Measurements from ENCODE around the gene MAMLD1. TPM values are rescaled to one million over a fixed set of nuclear protein-coding genes. Genes with fewer than 3 reads are reported as not detected.

The MAMLD1 gene
- total RNA-seq, 1 experiment from 2014 or later: 0.48 TPM

DNA sequence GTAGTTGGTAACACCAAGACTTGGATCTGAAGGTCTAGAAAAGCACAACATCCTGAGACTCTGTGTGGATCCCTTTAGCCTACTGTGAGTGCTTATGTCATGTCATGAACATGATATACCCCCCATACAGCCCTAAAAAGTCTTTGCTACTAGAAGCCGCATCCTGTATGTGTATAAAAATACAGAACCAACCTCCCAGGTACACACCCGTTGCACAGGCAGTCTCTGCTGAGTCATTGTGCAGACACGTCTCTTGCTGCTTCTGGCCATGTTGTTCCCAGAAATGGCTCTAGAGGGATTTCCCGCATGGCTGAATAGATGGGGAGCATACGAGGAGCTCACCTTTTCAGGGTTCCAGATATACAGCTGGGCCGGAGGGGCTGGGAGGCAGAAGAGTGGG, 93.3 kb downstream of the MAMLD1 start:
- Histone ChIP-seq H3K14ac (ENCODE audit: insufficient read depth, low read length) (no peak overlapping the region), H3K9ac (ENCODE audit: extremely low read depth, insufficient read length, low read length) (no peak overlapping the region), H3K79me2 (ENCODE audit: insufficient read depth, low read length) (no peaks in the 10 kb centered on the region), H2AFZ (ENCODE audit: low read length) (no peak overlapping the region), H3K4ac (ENCODE audit: low read depth, low read length) (no peak overlapping the region), H3K4me1 (ENCODE audit: insufficient read depth, low read length) (no peaks in the 10 kb centered on the region), H2BK12ac (ENCODE audit: insufficient read length, low read depth, low read length) (no peak overlapping the region), H2BK5ac (ENCODE audit: insufficient read length, low read length) (no peak overlapping the region), H3K23ac (ENCODE audit: insufficient read length, low read depth, low read length) (no peak overlapping the region), H3K27ac (ENCODE audit: insufficient read length, low read depth, low read length) (no peak overlapping the region), H4K91ac (ENCODE audit: insufficient read length, low read depth, low read length) (no peak overlapping the region), H2BK20ac (ENCODE audit: low read depth, low read length, poor library complexity, severe bottlenecking) (no peak overlapping the region), H2BK120ac (ENCODE audit: low read depth, low read length, poor library complexity, severe bottlenecking) (no peak overlapping the region), H3K56ac (ENCODE audit: insufficient read length, low read depth, low read length) (no peak overlapping the region), H4K20me1 (ENCODE audit: control insufficient read depth, insufficient read depth, insufficient read length) (no peaks in the 10 kb centered on the region), H2BK15ac (ENCODE audit: low read depth, low read length) (no peak overlapping the region), H3K18ac (ENCODE audit: insufficient read length, low read depth, low read length) (no peak overlapping the region), H3T11ph (ENCODE audit: low read length) (no peak overlapping the region), H3K9me3 (ENCODE audit: control insufficient read depth, low read depth, low read length) (peaks cover 5% of the 10 kb centered on the region), H3K27me3 (ENCODE audit: insufficient read depth, low read length) (no peaks in the 10 kb centered on the region), H4K5ac (ENCODE audit: insufficient read length, low read depth, low read length) (no peak overlapping the region), H4K8ac (replicated peaks; ENCODE audit: insufficient read length, low read depth, low read length) (no peak overlapping the region), H3K4me2 (ENCODE audit: insufficient read depth, insufficient read length, low read length) (no peak overlapping the region), H3K23me2 (ENCODE audit: insufficient read length, low read depth, low read length, poor library complexity, severe bottlenecking) (no peaks in the 10 kb centered on the region), H3K79me1 (ENCODE audit: insufficient read depth, low read depth, low read length, poor library complexity, severe bottlenecking) (no peaks in the 10 kb centered on the region), H2AK5ac (ENCODE audit: insufficient read length, low read length) (no peak overlapping the region)
- no peak overlapping the region for H3K27ac Mint-ChIP-seq
- H3K27me3 Mint-ChIP-seq (ENCODE audit: low read depth): no peaks in the 10 kb centered on the region; the same call in 1 of the 2 replicates
- no peaks in the 10 kb centered on the region; a peak in 4 of 7 replicates for H3K36me3 Mint-ChIP-seq (ENCODE audit: insufficient read depth in 1 of 3, low read depth in 3 of 3)
- peaks cover 74 to 78% of the 10 kb centered on the region in 2 experiments for H3K9me3 Mint-ChIP-seq
- TF ChIP-seq, protein P1, sequence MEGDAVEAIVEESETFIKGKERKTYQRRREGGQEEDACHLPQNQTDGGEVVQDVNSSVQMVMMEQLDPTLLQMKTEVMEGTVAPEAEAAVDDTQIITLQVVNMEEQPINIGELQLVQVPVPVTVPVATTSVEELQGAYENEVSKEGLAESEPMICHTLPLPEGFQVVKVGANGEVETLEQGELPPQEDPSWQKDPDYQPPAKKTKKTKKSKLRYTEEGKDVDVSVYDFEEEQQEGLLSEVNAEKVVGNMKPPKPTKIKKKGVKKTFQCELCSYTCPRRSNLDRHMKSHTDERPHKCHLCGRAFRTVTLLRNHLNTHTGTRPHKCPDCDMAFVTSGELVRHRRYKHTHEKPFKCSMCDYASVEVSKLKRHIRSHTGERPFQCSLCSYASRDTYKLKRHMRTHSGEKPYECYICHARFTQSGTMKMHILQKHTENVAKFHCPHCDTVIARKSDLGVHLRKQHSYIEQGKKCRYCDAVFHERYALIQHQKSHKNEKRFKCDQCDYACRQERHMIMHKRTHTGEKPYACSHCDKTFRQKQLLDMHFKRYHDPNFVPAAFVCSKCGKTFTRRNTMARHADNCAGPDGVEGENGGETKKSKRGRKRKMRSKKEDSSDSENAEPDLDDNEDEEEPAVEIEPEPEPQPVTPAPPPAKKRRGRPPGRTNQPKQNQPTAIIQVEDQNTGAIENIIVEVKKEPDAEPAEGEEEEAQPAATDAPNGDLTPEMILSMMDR (conservative IDR thresholded peaks at IDR 0.05): no peak
- WGBS (ENCODE audit: extremely low coverage, insufficient read length, low lambda C conversion rate): no CpG with 5 or more reads among the region's 6 CpGs
- no peak overlapping the region for H3K4me3 Mint-ChIP-seq
- H3K4me1 Mint-ChIP-seq: no peaks in the 10 kb centered on the region
- no peak for DNase-seq
